Panc1 (cell line): Measurements from ENCODE around the gene DEPDC4. TPM values are rescaled to one million over a fixed set of nuclear protein-coding genes. Genes with fewer than 3 reads are reported as not detected.

Experiments used
- ATAC-seq: fragments of 200-7000 bp; cut with Tn5 transposase; 2 replicates; pipeline ENCODE4 v1.9.1; 2020; ENCODE audit warnings: mild to moderate bottlenecking, moderate library complexity
- BruUV-seq: library from RNA; stranded (reverse); fragments of 400-500 nt; replicated peaks from 2 replicates; lab custom pipeline; 2021; lab: Mats Ljungman, UMichigan
- CTCF ChIA-PET: fragments of 300-600 bp; sonication (Branson Sonifier 250); formaldehyde crosslinking; loops from one replicate; lab custom pipeline; 2022; ENCODE audit warnings: antibody characterized with exemption; lab: Charles Lee
- POLR2A ChIA-PET: fragments of 300-600 bp; sonication (Branson Sonifier 250); formaldehyde crosslinking; loops from one replicate; lab custom pipeline; 2022; ENCODE audit warnings: antibody characterized with exemption; lab: Charles Lee
- DNase-seq: peaks from one replicate; pipeline ENCODE4 v3.0.0-alpha.2; 2010; ENCODE audit warnings: low read depth, low spot score
- H3K27ac ChIP-seq: 2 replicates; pipeline ENCODE4 v1.5.1; 2011; ENCODE audit warnings: mild to moderate bottlenecking, low read length, inconsistent platforms
- H3K27me3 ChIP-seq: fragments of 200-500 bp; sonication (Bioruptor generic); 2 replicates; pipeline ENCODE4 v1.6.0; 2014; ENCODE audit warnings: low read length, inconsistent platforms; ENCODE audit not compliant: control insufficient read depth, insufficient read depth
- H3K36me3 ChIP-seq: fragments of 200-500 bp; sonication (Bioruptor generic); 2 replicates; pipeline ENCODE4 v1.5.1; 2014; ENCODE audit warnings: inconsistent platforms, mild to moderate bottlenecking, low read length, moderate library complexity; ENCODE audit not compliant: control insufficient read depth, insufficient read depth
- H3K4me1 ChIP-seq: 2 replicates; pipeline ENCODE4 v1.5.1; 2011; ENCODE audit warnings: inconsistent platforms, mild to moderate bottlenecking, low read length, moderate library complexity; ENCODE audit not compliant: control insufficient read depth, insufficient read depth
- H3K4me3 ChIP-seq, 2 experiments: 2 replicates each; pipeline ENCODE4 v1.5.1; 2011 to 2012; ENCODE audit warnings: low read depth in 2 of 2, low read length in 2 of 2, mild to moderate bottlenecking in 2 of 2, inconsistent platforms in 1 of 2, moderate library complexity in 1 of 2
- H3K9me3 ChIP-seq: fragments of 200-500 bp; sonication (Bioruptor generic); 2 replicates; pipeline ENCODE4 v1.5.1; 2014; ENCODE audit warnings: low read depth, mild to moderate bottlenecking, inconsistent platforms, low read length, moderate library complexity; ENCODE audit not compliant: control insufficient read depth, insufficient read depth
- SIN3A ChIP-seq: IDR thresholded peaks from 2 replicates; pipeline ENCODE4 v1.6.1; 2012; ENCODE audit warnings: low read depth, mild to moderate bottlenecking, low read length, moderate library complexity, borderline replicate concordance; ENCODE audit not compliant: insufficient read depth
- TCF7L2 ChIP-seq: IDR thresholded peaks from 2 replicates; pipeline ENCODE4 v1.6.1; 2011; ENCODE audit warnings: mild to moderate bottlenecking, low read depth, low read length, inconsistent platforms
- in situ Hi-C: cut with HindIII; loops from 2 replicates; pipeline ENCODE4 v1.10.0; 2016; ENCODE audit warnings: low sequenced_read_pairs, low pct_unique_long_range_greater_than_20kb
- intact Hi-C: fragments of 100-400 bp; cut with micrococcal nuclease; formaldehyde crosslinking; loops from one replicate; pipeline ENCODE4 v1.10.0; 2022; ENCODE audit not compliant: unreplicated experiment
- total RNA-seq: library from RNA; stranded (reverse); gene quantifications from one replicate; pipeline ENCODE4 v1.2.1, GENCODE V29; 2021; ENCODE audit not compliant: unreplicated experiment
- TF ChIP-seq, protein P1 (sequence below), 2 experiments: IDR thresholded peaks; 2 replicates each; pipeline ENCODE4 v1.6.1; 2011 to 2012; ENCODE audit warnings: low read depth in 2 of 2, control low read depth in 1 of 2, low read length in 1 of 2, mild to moderate bottlenecking in 1 of 2, moderate library complexity in 1 of 2; ENCODE audit not compliant: insufficient read depth in 1 of 2
- TF ChIP-seq, protein P2 (sequence below): fragments of 450-650 bp; IDR thresholded peaks from 2 replicates; pipeline ENCODE4 v1.5.1; 2017; ENCODE audit warnings: mild to moderate bottlenecking

The DEPDC4 gene
- total RNA-seq, 1 experiment from 2014 or later: 2.6 TPM

DNA sequence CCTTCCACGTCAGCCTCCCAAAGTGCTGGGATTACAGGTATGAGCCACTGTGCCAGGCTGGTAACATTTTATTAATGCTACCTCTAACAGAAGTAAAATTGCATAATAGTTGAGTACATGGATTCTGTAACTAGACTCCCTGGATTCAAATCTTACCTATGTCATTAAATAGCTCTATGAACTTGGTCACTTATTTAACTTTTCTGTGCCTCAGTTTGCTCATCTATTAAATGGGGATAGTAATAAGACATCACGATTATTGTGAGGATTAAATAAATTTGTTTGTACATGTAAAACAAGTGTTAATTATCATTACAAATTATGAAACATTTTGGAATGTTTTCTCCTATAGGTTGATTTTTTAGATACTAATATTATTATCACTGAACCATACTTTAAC, 59.6 kb downstream of the DEPDC4 start:
- BruUV-seq: no TSS peak
- in situ Hi-C loops: no loop called here
- no peaks in the 10 kb centered on the region for H3K4me1 ChIP-seq
- TF ChIP-seq TCF7L2 (no peak), SIN3A (no peak)
- TF ChIP-seq, protein P1, sequence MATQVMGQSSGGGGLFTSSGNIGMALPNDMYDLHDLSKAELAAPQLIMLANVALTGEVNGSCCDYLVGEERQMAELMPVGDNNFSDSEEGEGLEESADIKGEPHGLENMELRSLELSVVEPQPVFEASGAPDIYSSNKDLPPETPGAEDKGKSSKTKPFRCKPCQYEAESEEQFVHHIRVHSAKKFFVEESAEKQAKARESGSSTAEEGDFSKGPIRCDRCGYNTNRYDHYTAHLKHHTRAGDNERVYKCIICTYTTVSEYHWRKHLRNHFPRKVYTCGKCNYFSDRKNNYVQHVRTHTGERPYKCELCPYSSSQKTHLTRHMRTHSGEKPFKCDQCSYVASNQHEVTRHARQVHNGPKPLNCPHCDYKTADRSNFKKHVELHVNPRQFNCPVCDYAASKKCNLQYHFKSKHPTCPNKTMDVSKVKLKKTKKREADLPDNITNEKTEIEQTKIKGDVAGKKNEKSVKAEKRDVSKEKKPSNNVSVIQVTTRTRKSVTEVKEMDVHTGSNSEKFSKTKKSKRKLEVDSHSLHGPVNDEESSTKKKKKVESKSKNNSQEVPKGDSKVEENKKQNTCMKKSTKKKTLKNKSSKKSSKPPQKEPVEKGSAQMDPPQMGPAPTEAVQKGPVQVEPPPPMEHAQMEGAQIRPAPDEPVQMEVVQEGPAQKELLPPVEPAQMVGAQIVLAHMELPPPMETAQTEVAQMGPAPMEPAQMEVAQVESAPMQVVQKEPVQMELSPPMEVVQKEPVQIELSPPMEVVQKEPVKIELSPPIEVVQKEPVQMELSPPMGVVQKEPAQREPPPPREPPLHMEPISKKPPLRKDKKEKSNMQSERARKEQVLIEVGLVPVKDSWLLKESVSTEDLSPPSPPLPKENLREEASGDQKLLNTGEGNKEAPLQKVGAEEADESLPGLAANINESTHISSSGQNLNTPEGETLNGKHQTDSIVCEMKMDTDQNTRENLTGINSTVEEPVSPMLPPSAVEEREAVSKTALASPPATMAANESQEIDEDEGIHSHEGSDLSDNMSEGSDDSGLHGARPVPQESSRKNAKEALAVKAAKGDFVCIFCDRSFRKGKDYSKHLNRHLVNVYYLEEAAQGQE (IDR thresholded peaks at IDR 0.05; ENCODE audit: insufficient read depth in 1 of 2, low read depth in 2 of 2, low read length in 1 of 2): no peak
- POLR2A ChIA-PET: interaction anchor here (0.7 kb wide), 1 partner anchor 28 kb away, joined by 3 read pairs; no protein-coding TSS in a partner anchor
- no peak for DNase-seq
- intact Hi-C loops: no loop called here
- CTCF ChIA-PET: no interaction called here
- peaks cover 2% of the 10 kb centered on the region; the same call in 1 of the 2 replicates for H3K36me3 ChIP-seq
- H3K27me3 ChIP-seq: no peaks in the 10 kb centered on the region
- no peak overlapping the region for H3K4me3 ChIP-seq
- no peak overlapping the region for H3K27ac ChIP-seq
- ATAC-seq: no peak
- H3K9me3 ChIP-seq: no peaks in the 10 kb centered on the region

DNA sequence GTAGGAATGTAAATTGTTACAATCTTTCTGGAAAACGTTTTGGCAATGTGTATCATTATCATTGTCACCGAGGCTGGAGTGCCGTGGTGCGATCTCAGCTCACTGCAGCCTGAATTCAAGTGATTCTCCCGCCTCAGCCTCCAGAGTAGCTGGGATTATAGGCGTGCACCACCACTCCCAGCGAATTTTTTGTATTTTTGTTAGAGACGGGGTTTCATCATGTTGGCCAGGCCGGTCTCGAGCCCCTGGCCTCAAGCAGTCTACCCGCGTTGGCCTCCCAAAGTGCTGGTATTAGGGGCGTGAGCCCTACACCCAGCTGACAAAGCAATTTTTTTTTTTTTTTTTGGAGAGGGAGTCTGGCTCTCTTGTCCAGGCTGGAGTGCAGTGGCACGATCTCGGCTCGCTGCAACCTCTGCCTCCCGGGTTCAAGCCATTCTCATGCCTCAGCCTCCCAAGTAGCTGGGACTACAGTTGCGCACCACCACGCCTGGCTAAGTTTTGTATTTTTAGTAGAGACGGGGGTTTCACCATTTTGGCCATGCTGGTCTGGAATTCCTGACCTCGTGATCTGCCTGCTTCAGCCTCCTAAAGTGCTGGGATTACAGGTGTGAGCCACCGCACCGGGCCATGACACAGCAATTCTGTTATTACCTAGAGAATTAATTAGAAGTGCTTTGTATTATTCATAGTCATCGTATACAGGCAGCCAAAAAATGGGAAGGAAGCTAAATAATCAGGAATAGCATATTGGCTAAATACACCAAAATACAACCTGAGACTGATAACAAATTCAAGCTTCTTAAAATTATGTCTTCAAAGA, 65.1 kb downstream of the DEPDC4 start:
- DNase-seq (no peak), ATAC-seq (no peak)
- ChIA-PET CTCF (no interaction called here), POLR2A (interaction anchor here (0.6 to 0.7 kb wide), 2 partner anchors 64 to 90 kb away, joined by 3 to 9 read pairs; no protein-coding TSS in a partner anchor)
- no TSS peak for BruUV-seq
- Histone ChIP-seq H3K4me3 (peak overlapping the region; percentile 64 to 79), H3K36me3 (no peaks in the 10 kb centered on the region; the same call in none of the 2 replicates), H3K9me3 (no peaks in the 10 kb centered on the region), H3K4me1 (peaks cover 8% of the 10 kb centered on the region; the same call in 1 of the 2 replicates), H3K27ac (peak overlapping the region; percentile 79), H3K27me3 (no peaks in the 10 kb centered on the region)
- in situ Hi-C loops (no loop called here), intact Hi-C loops (no loop called here)
- no peak for TF ChIP-seq SIN3A
- TF ChIP-seq, protein P1 (IDR thresholded peaks at IDR 0.05; ENCODE audit: insufficient read depth in 1 of 2, low read depth in 2 of 2, low read length in 1 of 2): no peak
- TF ChIP-seq, protein P2, sequence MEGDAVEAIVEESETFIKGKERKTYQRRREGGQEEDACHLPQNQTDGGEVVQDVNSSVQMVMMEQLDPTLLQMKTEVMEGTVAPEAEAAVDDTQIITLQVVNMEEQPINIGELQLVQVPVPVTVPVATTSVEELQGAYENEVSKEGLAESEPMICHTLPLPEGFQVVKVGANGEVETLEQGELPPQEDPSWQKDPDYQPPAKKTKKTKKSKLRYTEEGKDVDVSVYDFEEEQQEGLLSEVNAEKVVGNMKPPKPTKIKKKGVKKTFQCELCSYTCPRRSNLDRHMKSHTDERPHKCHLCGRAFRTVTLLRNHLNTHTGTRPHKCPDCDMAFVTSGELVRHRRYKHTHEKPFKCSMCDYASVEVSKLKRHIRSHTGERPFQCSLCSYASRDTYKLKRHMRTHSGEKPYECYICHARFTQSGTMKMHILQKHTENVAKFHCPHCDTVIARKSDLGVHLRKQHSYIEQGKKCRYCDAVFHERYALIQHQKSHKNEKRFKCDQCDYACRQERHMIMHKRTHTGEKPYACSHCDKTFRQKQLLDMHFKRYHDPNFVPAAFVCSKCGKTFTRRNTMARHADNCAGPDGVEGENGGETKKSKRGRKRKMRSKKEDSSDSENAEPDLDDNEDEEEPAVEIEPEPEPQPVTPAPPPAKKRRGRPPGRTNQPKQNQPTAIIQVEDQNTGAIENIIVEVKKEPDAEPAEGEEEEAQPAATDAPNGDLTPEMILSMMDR: no peak
